LNCaP clone FGC (cell line): Measurements from ENCODE around the gene DEFB121.

ENCODE experiments used
- DNase-seq: peaks from one replicate; pipeline ENCODE4 v3.0.0-alpha.2; 2011; ENCODE audit warnings: low read depth
- H3K4me3 ChIP-seq: 2 replicates; pipeline ENCODE4 v1.5.1; 2011; ENCODE audit warnings: mild to moderate bottlenecking, low read depth, low read length, control low read depth
- CTCF ChIP-seq: IDR thresholded peaks from 2 replicates; pipeline ENCODE4 v1.5.1; 2012; ENCODE audit warnings: mild to moderate bottlenecking; ENCODE audit not compliant: control insufficient read depth, insufficient read depth; ENCODE audit errors: extremely low read depth

The DEFB121 gene

GRCh38 chr20:31363295-31363694 is 42.7 kb downstream of the DEFB121 start:
- TF ChIP-seq CTCF: no peak
- no peak overlapping the region for H3K4me3 ChIP-seq
- DNase-seq: no peak

GRCh38 chr20:31355981-31356380 is 50.0 kb downstream of the DEFB121 start:
- DNase-seq: no peak
- no peak for TF ChIP-seq CTCF
- no peak overlapping the region for H3K4me3 ChIP-seq
